ENCODE measurements around the gene MCC.

DNA sequence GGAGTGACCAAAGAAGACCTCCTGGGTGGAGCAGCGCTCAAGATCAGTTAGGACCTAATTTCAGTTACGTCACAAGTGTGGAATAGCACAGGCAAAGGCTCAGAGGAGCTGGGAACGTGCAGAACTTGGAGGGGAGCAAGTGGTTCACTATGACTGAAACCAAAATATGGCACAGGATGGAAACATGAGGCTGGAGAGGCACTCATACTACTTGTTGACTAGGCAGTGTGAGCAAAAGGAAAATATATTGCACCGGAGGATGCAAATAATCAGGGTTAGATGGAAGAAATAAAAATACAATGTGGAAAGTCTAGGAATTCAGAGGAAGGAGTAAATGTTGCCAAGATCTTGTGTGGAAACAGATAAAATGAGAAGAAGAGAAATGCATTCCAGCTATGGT is 363.3 kb downstream of the MCC start:
- no peak for TF ChIP-seq OSR1 (CRISPR knock-in tag; IDR thresholded peaks at IDR 0.05)
- TF ChIP-seq CSDC2 (CRISPR knock-in tag; IDR thresholded peaks at IDR 0.05) = no peak
- TF ChIP-seq RARB (CRISPR knock-in tag; IDR thresholded peaks at IDR 0.05) = no peak
- no peak for TF ChIP-seq BACH2 (CRISPR knock-in tag; IDR thresholded peaks at IDR 0.05; ENCODE audit: borderline replicate concordance)
- TF ChIP-seq ISL1 (CRISPR knock-in tag; IDR thresholded peaks at IDR 0.05) = no peak
- TF ChIP-seq PATZ1 (CRISPR knock-in tag; IDR thresholded peaks at IDR 0.05; ENCODE audit: borderline replicate concordance) = no peak
- TF ChIP-seq ZFP30 (CRISPR knock-in tag; IDR thresholded peaks at IDR 0.05) = no peak
- TF ChIP-seq ZNF565 (CRISPR knock-in tag; conservative IDR thresholded peaks at IDR 0.05; ENCODE audit: low read depth) = no peak
